Ectodermal cell (in vitro differentiated cells): ENCODE results near the gene C7orf57.

Source experiments
- H3K27ac ChIP-seq: 2 replicates; pipeline ENCODE4 v1.7.0; 2013; ENCODE audit warnings: mild to moderate bottlenecking, low read depth, low read length; ENCODE audit not compliant: insufficient read depth, poor library complexity, severe bottlenecking
- H3K27me3 ChIP-seq: 2 replicates; pipeline ENCODE4 v1.7.0; 2013; ENCODE audit warnings: mild to moderate bottlenecking, low read length; ENCODE audit not compliant: insufficient read depth, control insufficient read depth, poor library complexity, severe bottlenecking
- H3K36me3 ChIP-seq: one replicate; pipeline ENCODE4 v1.7.0; 2013; ENCODE audit warnings: low read length; ENCODE audit not compliant: control insufficient read depth, insufficient read depth
- H3K4me1 ChIP-seq: one replicate; pipeline ENCODE4 v1.7.0; 2013; ENCODE audit warnings: low read length; ENCODE audit not compliant: control insufficient read depth, insufficient read depth
- H3K4me3 ChIP-seq: 2 replicates; pipeline ENCODE4 v1.7.0; 2013; ENCODE audit warnings: low read depth, low read length, control low read depth; ENCODE audit not compliant: insufficient read depth
- H3K9me3 ChIP-seq: 2 replicates; pipeline ENCODE4 v1.7.0; 2013; ENCODE audit warnings: mild to moderate bottlenecking, low read length, moderate library complexity; ENCODE audit not compliant: control insufficient read depth
- WGBS, 2 experiments: methylation state at CpG; one replicate each; pipeline ENCODE4 v1.1.7; 2013; ENCODE audit warnings: missing lambda C conversion rate in 2 of 2; 5-methylcytosine and 5-hydroxymethylcytosine counted together

C7orf57 gene

DNA sequence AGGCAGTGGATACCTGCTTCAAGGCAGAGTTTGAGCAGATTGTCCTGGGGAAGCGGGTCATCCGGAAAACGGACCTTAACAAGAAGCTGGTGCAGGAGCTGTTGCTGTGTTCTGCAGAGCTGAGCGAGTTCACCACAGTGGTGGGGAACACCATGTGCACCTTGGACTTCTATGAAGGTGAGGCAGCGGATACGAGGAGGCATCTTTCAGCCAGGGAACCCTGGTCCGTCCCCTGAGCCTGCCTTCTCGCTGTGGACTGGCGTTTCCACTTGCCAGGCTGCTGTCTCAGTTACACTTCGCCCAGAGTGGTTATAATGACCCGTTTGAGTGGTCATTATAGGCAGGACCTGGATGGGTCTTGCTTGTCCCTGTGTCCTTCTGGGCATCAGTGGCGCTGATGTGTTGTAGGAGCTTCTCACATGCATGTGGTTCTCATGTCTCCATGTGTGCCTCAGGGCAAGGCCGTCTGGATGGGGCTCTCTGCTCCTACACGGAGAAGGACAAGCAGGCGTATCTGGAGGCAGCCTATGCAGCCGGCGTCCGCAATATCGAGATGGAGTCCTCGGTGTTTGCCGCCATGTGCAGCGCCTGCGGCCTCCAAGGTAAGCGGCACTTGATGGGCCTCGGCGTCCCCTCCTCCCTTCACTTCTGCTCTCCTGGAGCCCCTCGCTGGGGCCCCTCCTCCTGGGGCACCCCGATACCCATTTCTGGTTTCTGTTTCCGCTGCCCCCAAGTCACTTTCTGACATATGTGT, 71.7 kb downstream of the C7orf57 start:
- 94% methylated on average over 29 of the region's 29 CpGs for WGBS, 2 experiments
- Histone ChIP-seq H3K4me1 (no peaks in the 10 kb centered on the region), H3K27me3 (no peaks in the 10 kb centered on the region), H3K27ac (no peak overlapping the region), H3K4me3 (no peak overlapping the region), H3K9me3 (no peaks in the 10 kb centered on the region), H3K36me3 (no peaks in the 10 kb centered on the region)

DNA sequence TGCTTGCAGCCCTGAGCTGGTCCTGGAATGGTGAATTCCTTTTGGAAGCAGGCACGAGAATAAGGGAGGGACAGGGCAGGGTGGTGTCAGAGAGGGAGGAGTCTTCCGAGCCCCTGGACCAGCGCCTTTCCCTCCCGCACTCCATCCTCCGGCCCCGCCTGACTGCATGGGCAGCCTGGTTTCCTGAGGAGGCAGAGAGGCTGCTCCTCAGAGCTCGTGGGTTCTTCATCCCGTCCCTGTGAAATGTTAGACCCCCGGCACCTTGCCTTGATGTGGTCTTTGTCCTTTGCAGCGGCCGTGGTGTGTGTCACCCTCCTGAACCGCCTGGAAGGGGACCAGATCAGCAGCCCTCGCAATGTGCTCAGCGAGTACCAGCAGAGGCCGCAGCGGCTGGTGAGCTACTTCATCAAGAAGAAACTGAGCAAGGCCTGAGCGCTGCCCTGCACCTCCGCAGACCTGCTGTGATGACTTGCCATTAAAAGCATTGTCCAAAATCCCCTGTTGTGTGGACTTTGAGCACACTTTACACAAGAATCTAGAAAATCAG, 72.7 kb downstream of the C7orf57 start:
- no peak overlapping the region for H3K4me3 ChIP-seq
- no peak overlapping the region for H3K27ac ChIP-seq
- H3K27me3 ChIP-seq = no peaks in the 10 kb centered on the region
- no peaks in the 10 kb centered on the region for H3K36me3 ChIP-seq
- H3K4me1 ChIP-seq = no peaks in the 10 kb centered on the region
- no peaks in the 10 kb centered on the region for H3K9me3 ChIP-seq
- WGBS, 2 experiments = 92 to 93% methylated on average over 18 of the region's 18 CpGs

DNA sequence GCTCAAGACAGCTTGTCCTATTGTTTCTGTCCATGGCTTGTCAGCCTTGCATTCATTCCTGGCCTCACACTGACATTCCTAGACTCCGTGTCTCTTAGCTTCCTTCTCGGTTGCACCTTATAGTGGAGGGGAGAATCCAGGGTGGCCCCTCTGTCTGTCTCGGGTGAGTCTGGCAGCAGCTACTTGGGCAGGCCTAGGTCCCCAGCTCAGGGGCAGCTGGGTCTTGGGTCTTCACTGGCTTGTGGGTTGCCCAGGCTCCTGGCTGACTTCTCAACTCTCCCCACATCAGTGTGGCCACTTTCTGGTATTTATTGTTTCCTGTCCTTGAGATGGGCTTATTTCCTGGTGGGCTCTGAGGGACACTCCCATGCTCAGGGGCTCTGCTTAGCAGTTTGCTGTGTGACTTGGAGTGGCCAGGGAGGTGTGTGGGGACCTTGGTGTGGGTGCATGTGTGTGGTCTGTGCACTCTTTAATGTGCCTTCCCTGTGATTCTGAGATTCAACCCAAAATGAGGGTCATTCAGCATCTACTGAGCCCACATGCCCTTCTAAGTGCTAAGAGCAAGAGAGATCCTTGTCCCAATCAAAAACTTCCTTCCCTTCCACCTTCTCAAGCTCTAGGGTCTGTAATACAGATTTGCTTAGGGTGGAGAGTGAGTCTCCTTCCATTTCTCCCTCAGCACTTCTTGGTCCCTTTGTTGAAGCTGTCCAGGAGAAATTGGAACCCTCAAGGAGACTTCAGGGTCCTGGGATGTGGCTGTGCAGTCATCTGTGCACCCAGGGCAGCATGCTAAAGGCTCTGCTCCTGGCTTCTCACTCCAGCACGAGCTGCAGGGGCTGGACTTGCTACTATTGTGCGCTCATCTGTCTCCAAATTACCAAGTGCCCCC, 73.9 kb downstream of the C7orf57 start:
- 86 to 94% methylated on average over 5 of the region's 5 CpGs for WGBS, 2 experiments
- no peak overlapping the region for H3K27ac ChIP-seq
- H3K27me3 ChIP-seq = no peaks in the 10 kb centered on the region

DNA sequence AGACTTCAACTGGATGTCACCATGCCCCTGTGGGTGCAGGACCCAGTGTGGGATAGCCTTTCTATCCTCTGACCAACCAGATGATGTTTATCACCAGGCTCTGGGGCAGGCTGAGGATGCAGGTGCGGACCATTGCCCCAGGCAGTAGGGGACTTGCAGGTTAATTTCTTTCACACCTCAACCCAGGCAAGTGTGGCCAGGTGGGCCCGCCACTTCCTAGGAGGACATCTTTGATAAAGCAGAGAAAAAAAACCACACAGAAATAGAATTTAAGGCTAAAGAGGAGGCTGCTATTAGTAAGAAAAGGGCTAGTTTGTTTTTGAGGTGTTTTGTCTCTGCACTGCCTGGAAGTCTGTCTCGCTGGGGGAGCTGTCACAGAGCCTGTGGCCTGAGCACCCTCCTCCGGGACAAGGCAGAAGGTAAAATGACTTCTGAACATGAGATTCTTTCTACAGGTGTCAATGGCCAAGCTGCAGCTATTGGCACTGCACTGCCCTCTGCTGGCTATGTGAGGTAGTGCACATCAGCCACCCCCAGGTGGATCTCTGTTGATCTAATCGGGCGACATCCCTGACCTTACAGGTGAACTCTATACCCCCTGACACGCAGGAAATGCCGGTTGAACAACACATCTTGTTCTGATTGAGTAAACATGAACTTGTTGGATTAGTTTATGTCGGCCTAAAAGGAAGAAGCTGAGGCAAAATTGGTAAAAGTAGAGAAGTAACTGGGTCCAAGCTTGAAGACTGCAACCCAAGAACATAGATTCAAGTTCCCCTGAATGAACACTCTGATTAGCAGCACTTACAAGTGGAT, 74.7 kb downstream of the C7orf57 start:
- Histone ChIP-seq H3K9me3 (no peaks in the 10 kb centered on the region), H3K27ac (no peak overlapping the region), H3K27me3 (no peaks in the 10 kb centered on the region), H3K36me3 (no peaks in the 10 kb centered on the region), H3K4me1 (no peaks in the 10 kb centered on the region), H3K4me3 (no peak overlapping the region)
- 39 to 45% methylated on average over 9 of the region's 9 CpGs for WGBS, 2 experiments

More for the DNA sequence above, 73.9 kb downstream of the C7orf57 start:
- Histone ChIP-seq H3K4me3 (no peak overlapping the region), H3K36me3 (no peaks in the 10 kb centered on the region), H3K4me1 (no peaks in the 10 kb centered on the region), H3K9me3 (no peaks in the 10 kb centered on the region)

DNA sequence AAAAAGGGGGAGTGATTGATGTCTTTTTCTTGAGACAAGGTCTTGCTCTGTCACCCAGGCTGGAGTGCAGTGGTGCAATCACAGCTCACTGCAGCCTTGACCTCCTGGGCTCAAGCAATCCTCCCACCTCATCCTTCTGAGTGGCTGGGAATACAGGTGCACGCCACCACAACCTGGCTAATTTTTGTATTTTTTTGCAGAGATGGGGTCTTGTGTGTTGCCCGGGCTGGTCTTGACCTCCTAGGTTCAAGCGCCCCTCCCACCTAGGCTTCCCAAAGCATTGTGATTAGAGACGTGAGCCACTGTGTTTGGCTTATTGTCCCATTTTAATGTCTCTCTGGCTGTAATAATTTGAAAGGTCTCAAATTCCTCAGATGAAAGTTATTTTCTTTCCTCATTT, 75.5 kb downstream of the C7orf57 start:
- Histone ChIP-seq H3K27ac (no peak overlapping the region), H3K4me3 (no peak overlapping the region), H3K9me3 (no peaks in the 10 kb centered on the region), H3K27me3 (no peaks in the 10 kb centered on the region), H3K36me3 (no peaks in the 10 kb centered on the region), H3K4me1 (no peaks in the 10 kb centered on the region)
- 90 to 93% methylated on average over 4 of the region's 4 CpGs for WGBS, 2 experiments
